Natural killer cell (primary cell): ENCODE measurements around the gene TULP4. TPM values are rescaled to one million over a fixed set of nuclear protein-coding genes. Genes with fewer than 3 reads are reported as not detected.

Source experiments
- ATAC-seq, 3 donors: fragments of 150-1000 bp in 2 of 3; fragments of 200-7000 bp in 1 of 3; cut with Tn5 transposase; 1 replicate in 1 of 3; 2 replicates in 2 of 3; pipeline ENCODE4 v1.10.0; 2021; ENCODE audit warnings: mild to moderate bottlenecking in 2 of 3, moderate library complexity in 2 of 3
- DNase-seq, 2 donors: peaks; one replicate each; pipeline versions ENCODE4 v3.0.0 to v3.0.0-alpha.2; 2013 to 2021; ENCODE audit warnings: mixed read lengths in 1 of 2
- H3K27ac ChIP-seq: one replicate; pipeline ENCODE4 v1.5.1; 2013; ENCODE audit warnings: mild to moderate bottlenecking, low read length
- H3K27me3 ChIP-seq: one replicate; pipeline ENCODE4 v1.6.1; 2013; ENCODE audit warnings: low read length; ENCODE audit not compliant: control insufficient read depth, insufficient read depth
- H3K36me3 ChIP-seq: one replicate; pipeline ENCODE4 v1.6.1; 2013; ENCODE audit warnings: low read length; ENCODE audit not compliant: control insufficient read depth, insufficient read depth
- H3K4me1 ChIP-seq: one replicate; pipeline ENCODE4 v1.6.1; 2013; ENCODE audit warnings: low read length; ENCODE audit not compliant: control insufficient read depth, insufficient read depth
- H3K4me3 ChIP-seq: one replicate; pipeline ENCODE4 v1.5.1; 2013; ENCODE audit warnings: low read length
- H3K9me3 ChIP-seq: one replicate; pipeline ENCODE4 v1.6.1; 2013; ENCODE audit warnings: low read length; ENCODE audit not compliant: control insufficient read depth, insufficient read depth
- H3K27ac Mint-ChIP-seq, 2 donors: one replicate each; pipeline ENCODE4 v1.8.0; 2022; ENCODE audit warnings: mild to moderate bottlenecking in 2 of 2, mixed read lengths in 2 of 2, moderate library complexity in 1 of 2
- H3K27me3 Mint-ChIP-seq, 2 donors: one replicate each; pipeline ENCODE4 v1.8.0; 2022; ENCODE audit warnings: low read depth in 2 of 2, mixed read lengths in 2 of 2
- H3K36me3 Mint-ChIP-seq: one replicate; pipeline ENCODE4 v1.8.0; 2022; ENCODE audit warnings: mixed read lengths
- H3K4me1 Mint-ChIP-seq, 2 donors: one replicate each; pipeline ENCODE4 v1.8.0; 2022; ENCODE audit warnings: mixed read lengths in 2 of 2
- H3K4me3 Mint-ChIP-seq: one replicate; pipeline ENCODE4 v1.8.0; 2022; ENCODE audit warnings: mild to moderate bottlenecking, moderate library complexity, mixed read lengths
- H3K9me3 Mint-ChIP-seq, 2 donors: one replicate each; pipeline ENCODE4 v1.8.0; 2022; ENCODE audit warnings: mixed read lengths in 2 of 2
- CTCF ChIP-seq: fragments of 200-600 bp; IDR thresholded peaks from one replicate; pipeline ENCODE4 v1.8.0; 2022; ENCODE audit warnings: antibody characterized with exemption
- WGBS: methylation state at CpG from one replicate; pipeline ENCODE4 v1.1.7; 2013; ENCODE audit warnings: missing lambda C conversion rate; ENCODE audit not compliant: insufficient coverage; 5-methylcytosine and 5-hydroxymethylcytosine counted together
- intact Hi-C: fragments of 100-400 bp; cut with micrococcal nuclease; formaldehyde crosslinking; loops from one replicate; pipeline ENCODE4 v1.14.2; 2022
- total RNA-seq, 4 donors: library from RNA; stranded (reverse); fragments of 120-200 nt in 1 of 4; gene quantifications; one replicate each; pipeline versions ENCODE4 v1.2.3 to v1.2.4, GENCODE V29; 2013 to 2022

TULP4 gene
- total RNA-seq, 3 donors from 2014 or later (not counting 1 experiment from before 2014, with no cell fraction given) = 75.2 to 89.5 (median 88.3) TPM

- no peaks in the 10 kb centered on the region for H3K27me3 ChIP-seq
- no peaks in the 10 kb centered on the region for H3K36me3 ChIP-seq
- no peaks in the 10 kb centered on the region for H3K9me3 ChIP-seq
- H3K27me3 Mint-ChIP-seq = no peaks in the 10 kb centered on the region
- H3K4me1 Mint-ChIP-seq = peaks cover 0 to 4% of the 10 kb centered on the region in 2 donors
- DNase-seq (no peak), ATAC-seq (no peak)
- H3K4me1 ChIP-seq = no peaks in the 10 kb centered on the region
- H3K27ac ChIP-seq = no peak overlapping the region
- WGBS = 93% methylated on average over 7 of the region's 7 CpGs
- no peak for TF ChIP-seq CTCF
- no peak overlapping the region for H3K27ac Mint-ChIP-seq
- H3K4me3 Mint-ChIP-seq = no peak overlapping the region
- no peaks in the 10 kb centered on the region for H3K9me3 Mint-ChIP-seq
- intact Hi-C loops = no loop called here
- H3K36me3 Mint-ChIP-seq = no peaks in the 10 kb centered on the region
- no peak overlapping the region for H3K4me3 ChIP-seq
Measured at GRCh38 chr6:158441716-158442215, 129.5 kb downstream of the TULP4 start.

- Mint-ChIP-seq H3K9me3 (no peaks in the 10 kb centered on the region), H3K4me3 (no peak overlapping the region), H3K27me3 (no peaks in the 10 kb centered on the region), H3K27ac (no peak overlapping the region), H3K4me1 (peaks cover 0 to 4% of the 10 kb centered on the region in 2 donors), H3K36me3 (no peaks in the 10 kb centered on the region)
- Histone ChIP-seq H3K4me1 (no peaks in the 10 kb centered on the region), H3K27me3 (no peaks in the 10 kb centered on the region), H3K4me3 (no peak overlapping the region), H3K27ac (no peak overlapping the region), H3K9me3 (no peaks in the 10 kb centered on the region), H3K36me3 (no peaks in the 10 kb centered on the region)
- ATAC-seq = no peak
- no peak for TF ChIP-seq CTCF
- intact Hi-C loops = no loop called here
- DNase-seq = no peak
- 100% methylated on average over 3 of the region's 4 CpGs for WGBS
Measured at GRCh38 chr6:158442306-158442705, 130.0 kb downstream of the TULP4 start.

- ATAC-seq (no peak), DNase-seq (no peak)
- no peaks in the 10 kb centered on the region for H3K36me3 ChIP-seq
- Mint-ChIP-seq H3K4me3 (no peak overlapping the region), H3K27ac (no peak overlapping the region), H3K4me1 (no peaks in the 10 kb centered on the region), H3K36me3 (no peaks in the 10 kb centered on the region), H3K9me3 (no peaks in the 10 kb centered on the region), H3K27me3 (no peaks in the 10 kb centered on the region)
- no peak overlapping the region for H3K4me3 ChIP-seq
- no peaks in the 10 kb centered on the region for H3K9me3 ChIP-seq
- no peaks in the 10 kb centered on the region for H3K4me1 ChIP-seq
- no peak for TF ChIP-seq CTCF
- H3K27me3 ChIP-seq = no peaks in the 10 kb centered on the region
- 97% methylated on average over 5 of the region's 5 CpGs for WGBS
- intact Hi-C loops = no loop called here
- H3K27ac ChIP-seq = no peak overlapping the region
Measured at GRCh38 chr6:158445426-158446085, 133.3 kb downstream of the TULP4 start.

GRCh38 chr6:158448856-158449255 lies 136.6 kb downstream of the TULP4 start:
- no peak for TF ChIP-seq CTCF
- ATAC-seq (no peak), DNase-seq (no peak)
- Mint-ChIP-seq H3K4me1 (no peaks in the 10 kb centered on the region), H3K27ac (no peak overlapping the region), H3K27me3 (no peaks in the 10 kb centered on the region), H3K36me3 (no peaks in the 10 kb centered on the region), H3K4me3 (no peak overlapping the region), H3K9me3 (no peaks in the 10 kb centered on the region)
- Histone ChIP-seq H3K4me3 (no peak overlapping the region), H3K36me3 (peaks cover 9% of the 10 kb centered on the region), H3K27ac (no peak overlapping the region), H3K27me3 (no peaks in the 10 kb centered on the region), H3K9me3 (no peaks in the 10 kb centered on the region), H3K4me1 (no peaks in the 10 kb centered on the region)
- intact Hi-C loops = no loop called here
- WGBS = 97% methylated on average over 14 of the region's 14 CpGs
